A549 (cell line): Measurements from ENCODE around the gene KRT33A. TPM values are rescaled to one million over a fixed set of nuclear protein-coding genes. Genes with fewer than 3 reads are reported as not detected.

Source experiments
- ATAC-seq, 2 experiments: fragments of 200-7000 bp in 1 of 2; fragments of >200 bp in 1 of 2; cut with Nextera tagmentation in 1 of 2; cut with Tn5 transposase in 1 of 2; 3 replicates each; pipeline versions ENCODE4 v1.8.0 to v1.9.1; 2018 to 2020; ENCODE audit warnings: mild to moderate bottlenecking in 1 of 2, moderate library complexity in 1 of 2
- CTCF ChIA-PET: fragments of 300-600 bp; sonication (Branson Sonifier 250); formaldehyde crosslinking; extraction: SDS; loops from one replicate; lab custom pipeline; 2021; ENCODE audit warnings: antibody characterized with exemption, inconsistent platforms; lab: Yijun Ruan, JAX
- POLR2A ChIA-PET: fragments of 350-600 bp; formaldehyde crosslinking; extraction: SDS; loops from one replicate; lab custom pipeline; 2021; ENCODE audit warnings: antibody characterized with exemption, inconsistent platforms; lab: Yijun Ruan, JAX
- DNase-seq, 2 experiments: peaks; one replicate each; pipeline versions ENCODE4 v3.0.0 to v3.0.0-alpha.2; 2011 to 2016; ENCODE audit warnings: low read depth in 1 of 2, low spot score in 1 of 2
- FAIRE-seq: peaks from 2 replicates; lab custom pipeline; 2011; peaks lifted over from hg19 to GRCh38; lab: Jason Lieb, UNC
- H3K27ac ChIP-seq, 2 experiments: fragments of >200 bp; sonication (Bioruptor Twin); formaldehyde crosslinking; 3 replicates each; pipeline ENCODE4 v1.5.1; 2016 to 2017
- H3K4me1 ChIP-seq: fragments of >200 bp; sonication (Bioruptor Twin); formaldehyde crosslinking; 3 replicates; pipeline ENCODE4 v1.6.1; 2016
- H3K4me2 ChIP-seq: fragments of >200 bp; sonication (Bioruptor Twin); formaldehyde crosslinking; 3 replicates; pipeline ENCODE4 v1.6.1; 2016
- H3K4me3 ChIP-seq: fragments of >200 bp; sonication (Bioruptor Twin); formaldehyde crosslinking; 3 replicates; pipeline ENCODE4 v1.5.1; 2016
- H3K9me3 ChIP-seq: fragments of >200 bp; sonication (Bioruptor Twin); formaldehyde crosslinking; 3 replicates; pipeline ENCODE4 v1.6.1; 2016
- CBX2 ChIP-seq: fragments of 200-600 bp; sonication (generic); IDR thresholded peaks from 2 replicates; pipeline ENCODE4 v1.6.1; 2016; ENCODE audit warnings: low read depth, mild to moderate bottlenecking, borderline replicate concordance
- CHD4 ChIP-seq: fragments of 200-600 bp; sonication (generic); IDR thresholded peaks from 2 replicates; pipeline ENCODE4 v1.6.1; 2016; ENCODE audit warnings: antibody characterized with exemption, mild to moderate bottlenecking, borderline replicate concordance
- CTCF ChIP-seq: fragments of >200 bp; sonication (Bioruptor Twin); formaldehyde crosslinking; IDR thresholded peaks from 3 replicates; pipeline ENCODE4 v1.5.1; 2016
- EP300 ChIP-seq, 2 experiments: fragments of >200 bp; sonication (Bioruptor Twin); formaldehyde crosslinking; IDR thresholded peaks; 2 replicates in 1 of 2; 3 replicates in 1 of 2; pipeline ENCODE4 v1.6.1; 2016 to 2017
- GATA3 ChIP-seq: IDR thresholded peaks from 2 replicates; pipeline ENCODE4 v1.6.1; 2012; ENCODE audit warnings: borderline replicate concordance
- HOXB13 ChIP-seq: fragments of 250-450 bp; sonication (Bioruptor Pico); IDR thresholded peaks from 2 replicates; pipeline ENCODE4 v1.5.0; 2020; ENCODE audit warnings: low read depth, mild to moderate bottlenecking, moderate library complexity
- KDM1A ChIP-seq: fragments of 200-600 bp; sonication (generic); IDR thresholded peaks from 2 replicates; pipeline ENCODE4 v1.6.1; 2016; ENCODE audit warnings: low read depth, mild to moderate bottlenecking
- MAZ ChIP-seq: fragments of 150-350 bp; IDR thresholded peaks from 2 replicates; pipeline ENCODE4 v1.6.1; 2014; ENCODE audit warnings: antibody characterized with exemption, low read depth, low read length, borderline replicate concordance
- NPAS2 ChIP-seq: fragments of 250-450 bp; sonication (Bioruptor Pico); IDR thresholded peaks from 2 replicates; pipeline ENCODE4 v1.8.0; 2022; ENCODE audit warnings: mild to moderate bottlenecking, moderate library complexity, borderline replicate concordance
- NR3C1 ChIP-seq: fragments of >200 bp; sonication (Bioruptor Twin); formaldehyde crosslinking; IDR thresholded peaks from 3 replicates; pipeline ENCODE4 v1.6.1; 2017
- PBX3 ChIP-seq: IDR thresholded peaks from 2 replicates; pipeline ENCODE4 v1.6.1; 2012
- PHF8 ChIP-seq: fragments of 200-600 bp; sonication (generic); IDR thresholded peaks from 2 replicates; pipeline ENCODE4 v1.6.1; 2016; ENCODE audit warnings: low read depth, mild to moderate bottlenecking, antibody characterized with exemption, moderate library complexity, borderline replicate concordance
- RAD21 ChIP-seq, 2 experiments: fragments of >200 bp in 1 of 2; sonication (Bioruptor Twin) in 1 of 2; formaldehyde crosslinking in 1 of 2; IDR thresholded peaks in 1 of 2; conservative IDR thresholded peaks in 1 of 2; 2 replicates in 1 of 2; 3 replicates in 1 of 2; pipeline ENCODE4 v1.6.1; 2012 to 2018; ENCODE audit warnings: inconsistent platforms in 1 of 2
- RARB ChIP-seq: fragments of 250-450 bp; sonication (Bioruptor Pico); IDR thresholded peaks from 2 replicates; pipeline ENCODE4 v1.8.0; 2021; ENCODE audit warnings: mild to moderate bottlenecking, moderate library complexity
- RCOR1 ChIP-seq: fragments of 150-350 bp; IDR thresholded peaks from 2 replicates; pipeline ENCODE4 v1.6.1; 2014; ENCODE audit warnings: antibody characterized with exemption, low read length, low read depth
- SREBF2 ChIP-seq: fragments of 450-650 bp; IDR thresholded peaks from 2 replicates; pipeline ENCODE4 v1.6.1; 2014; ENCODE audit warnings: mild to moderate bottlenecking, moderate library complexity
- ZFP36 ChIP-seq: fragments of 450-650 bp; IDR thresholded peaks from 2 replicates; pipeline ENCODE4 v1.6.1; 2014; ENCODE audit warnings: borderline replicate concordance; ENCODE audit not compliant: partially characterized antibody
- ZNF302 ChIP-seq: fragments of 250-450 bp; sonication (Bioruptor Pico); IDR thresholded peaks from 2 replicates; pipeline ENCODE4 v1.9.0; 2021; ENCODE audit warnings: inconsistent platforms, mild to moderate bottlenecking, moderate library complexity
- ZSCAN20 ChIP-seq: fragments of 250-450 bp; sonication (Bioruptor Pico); IDR thresholded peaks from 2 replicates; pipeline ENCODE4 v1.8.0; 2022; ENCODE audit warnings: mild to moderate bottlenecking, moderate library complexity
- WGBS: methylation state at CpG from one replicate; pipeline ENCODE4 v1.1.6; 2017; ENCODE audit errors: missing lambda C conversion rate; 5-methylcytosine and 5-hydroxymethylcytosine counted together
- polyA plus RNA-seq, 4 experiments: library from polyadenylated mRNA; depleted of rRNA in 3 of 4; stranded (reverse); fragments of >200 nt; fragmentation: RNase III in 1 of 4; extraction: RNeasy Plus Mini Kit Qiagen cat#74134 plus additional on column Dnase treatment in 1 of 4; gene quantifications; 2 replicates in 3 of 4; 3 replicates in 1 of 4; pipeline ENCODE4 v1.2.3, GENCODE V29; 2011 to 2017
- TF ChIP-seq, protein P1 (sequence below): fragments of 250-450 bp; sonication (Bioruptor Pico); IDR thresholded peaks from 2 replicates; pipeline ENCODE4 v1.5.0; 2020; ENCODE audit warnings: low read depth, mild to moderate bottlenecking, moderate library complexity
- TF ChIP-seq, protein P2 (sequence below): IDR thresholded peaks from 2 replicates; pipeline ENCODE4 v1.6.1; 2012

KRT33A gene
- polyA plus RNA-seq, 2 of the 4 experiments (the other 2 are of a cell fraction) = not detected

DNA sequence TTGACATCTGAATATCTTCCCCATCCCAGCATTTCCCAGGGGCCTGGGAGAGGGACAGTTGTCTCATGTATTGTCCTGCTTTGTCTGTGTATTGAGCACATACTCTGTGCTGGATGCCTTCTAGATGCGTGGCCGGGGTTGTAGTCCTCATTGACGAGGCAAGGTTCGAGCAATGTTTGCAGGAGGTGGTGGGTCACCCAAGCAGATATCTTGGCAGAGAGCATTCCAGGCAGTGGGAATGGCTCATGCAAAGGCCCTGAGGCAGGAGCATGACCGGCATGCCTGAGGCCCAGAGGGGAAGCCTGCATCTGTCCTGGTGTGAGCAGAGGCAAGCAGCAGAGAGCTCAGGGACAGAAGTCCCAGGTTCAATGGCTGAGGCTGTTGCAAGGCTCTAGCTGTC, 17.5 kb downstream of the KRT33A start (continued):
- TF ChIP-seq PBX3 (no peak), KDM1A (no peak), ZNF302 (CRISPR knock-in tag) (no peak), PHF8 (no peak), RARB (CRISPR knock-in tag) (no peak), NR3C1 (no peak)
- TF ChIP-seq, protein P1, sequence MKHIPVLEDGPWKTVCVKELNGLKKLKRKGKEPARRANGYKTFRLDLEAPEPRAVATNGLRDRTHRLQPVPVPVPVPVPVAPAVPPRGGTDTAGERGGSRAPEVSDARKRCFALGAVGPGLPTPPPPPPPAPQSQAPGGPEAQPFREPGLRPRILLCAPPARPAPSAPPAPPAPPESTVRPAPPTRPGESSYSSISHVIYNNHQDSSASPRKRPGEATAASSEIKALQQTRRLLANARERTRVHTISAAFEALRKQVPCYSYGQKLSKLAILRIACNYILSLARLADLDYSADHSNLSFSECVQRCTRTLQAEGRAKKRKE (CRISPR knock-in tag) = no peak

GRCh38 chr17:41332239-41332638, 18.4 kb downstream of the KRT33A start:
- 55% methylated on average over 2 of the region's 2 CpGs for WGBS
- ATAC-seq = no peak
- TF ChIP-seq NPAS2 (CRISPR knock-in tag) (no peak), ZFP36 (no peak), CTCF (no peak), RARB (CRISPR knock-in tag) (no peak)
- H3K9me3 ChIP-seq = no peaks in the 10 kb centered on the region
- ChIA-PET CTCF (interaction anchor here (0.9 to 5.5 kb wide), 9 partner anchors 10 to 475 kb away, joined by 3 to 40 read pairs (median 16); no protein-coding TSS in a partner anchor), POLR2A (no interaction called here)
- no peak for DNase-seq
- no peaks in the 10 kb centered on the region for H3K4me1 ChIP-seq
- H3K27ac ChIP-seq = no peak overlapping the region
- no peak for FAIRE-seq
- H3K4me2 ChIP-seq = no peak overlapping the region
- no peak overlapping the region for H3K4me3 ChIP-seq

- no peak for DNase-seq
- no peaks in the 10 kb centered on the region for H3K9me3 ChIP-seq
- no peak overlapping the region for H3K27ac ChIP-seq
- H3K4me1 ChIP-seq = no peaks in the 10 kb centered on the region
- H3K4me2 ChIP-seq = no peak overlapping the region
- WGBS = 58% methylated on average over 7 of the region's 7 CpGs
- CTCF ChIA-PET = interaction anchor here (0.9 to 5.5 kb wide), 12 partner anchors 10 to 475 kb away, joined by 3 to 40 read pairs (median 10); partner anchors contain the start of gene KRTAP16-1
- no peak for FAIRE-seq
- no peak for ATAC-seq
- TF ChIP-seq RAD21 (conservative IDR thresholded peaks at IDR 0.05 in 1 of 2, IDR thresholded peaks at IDR 0.05 in 1 of 2) (no peak), NR3C1 (no peak), RCOR1 (no peak), CHD4 (no peak), EP300 (IDR thresholded peaks at IDR 0.05) (no peak)
- POLR2A ChIA-PET = no interaction called here
- no peak overlapping the region for H3K4me3 ChIP-seq
These were observed 19.0 kb downstream of the KRT33A start for GRCh38 chr17:41331606-41332005.

GRCh38 chr17:41329279-41329948, 21.2 kb downstream of the KRT33A start:
- ChIA-PET POLR2A (interaction anchor here (0.6 to 1.0 kb wide), 3 partner anchors 219 to 425 kb away, joined by 3 to 9 read pairs (median 5); no protein-coding TSS in a partner anchor), CTCF (interaction anchor here (0.6 to 5.5 kb wide), 56 partner anchors 7 to 727 kb away, joined by 3 to 40 read pairs (median 4); partner anchors contain the start of genes KRTAP16-1, KRTAP17-1 and KRTAP29-1)
- FAIRE-seq (peak; percentile 86), ATAC-seq (peak; percentile 75 to 95), DNase-seq (peak; percentile 78 to 79)
- Histone ChIP-seq H3K4me1 (no peaks in the 10 kb centered on the region), H3K9me3 (no peaks in the 10 kb centered on the region), H3K4me2 (no peak overlapping the region), H3K4me3 (no peak overlapping the region), H3K27ac (peak overlapping the region in 1 of 2 experiments; percentile 44; a peak in 1 of 6 replicates)
- 39% methylated on average over 11 of the region's 13 CpGs for WGBS
- TF ChIP-seq MAZ (0 out of 2 replicates have a peak, but pooled peaks have one; percentile 26), PBX3 (no peak), CTCF (peak; percentile 73), SREBF2 (no peak), CBX2 (no peak), PHF8 (no peak), HOXB13 (CRISPR knock-in tag) (no peak), GATA3 (no peak), EP300 (IDR thresholded peaks at IDR 0.05) (no peak), ZSCAN20 (CRISPR knock-in tag) (no peak), RAD21 (conservative IDR thresholded peaks at IDR 0.05 in 1 of 2, IDR thresholded peaks at IDR 0.05 in 1 of 2) (peak; percentile 88 to 95)
- TF ChIP-seq, protein P2, sequence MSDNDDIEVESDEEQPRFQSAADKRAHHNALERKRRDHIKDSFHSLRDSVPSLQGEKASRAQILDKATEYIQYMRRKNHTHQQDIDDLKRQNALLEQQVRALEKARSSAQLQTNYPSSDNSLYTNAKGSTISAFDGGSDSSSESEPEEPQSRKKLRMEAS = peak; percentile 65
